Naive thymus-derived CD4-positive, alpha-beta T cell (primary cell): ENCODE results near the gene PHF2. TPM values are rescaled to one million over a fixed set of nuclear protein-coding genes. Genes with fewer than 3 reads are reported as not detected.

Experiments
- ATAC-seq: fragments of 150-1000 bp; cut with Tn5 transposase; 2 replicates; pipeline ENCODE4 v1.10.0; 2021; ENCODE audit warnings: mild to moderate bottlenecking, moderate library complexity
- CTCF ChIA-PET: fragments of 350-600 bp; sonication (Branson Sonifier 250); formaldehyde crosslinking; loops from one replicate; lab custom pipeline; 2021; ENCODE audit warnings: antibody characterized with exemption; lab: Charles Lee
- POLR2A ChIA-PET: fragments of 350-600 bp; sonication (Branson Sonifier 250); formaldehyde crosslinking; loops from one replicate; lab custom pipeline; 2021; ENCODE audit warnings: antibody characterized with exemption, inconsistent platforms; lab: Charles Lee
- DNase-seq, 9 donors: peaks; one replicate each; pipeline versions ENCODE4 v3.0.0 to v3.0.0-alpha.2; 2020 to 2022; ENCODE audit warnings: mixed read lengths in 1 of 9
- H3K27ac ChIP-seq: one replicate; pipeline ENCODE4 v1.7.0; 2013; ENCODE audit warnings: mild to moderate bottlenecking, low read depth, low read length, moderate library complexity
- H3K27me3 ChIP-seq, 2 donors: one replicate each; pipeline ENCODE4 v1.7.0; 2013; ENCODE audit warnings: low read length in 2 of 2, mild to moderate bottlenecking in 2 of 2, moderate library complexity in 2 of 2; ENCODE audit not compliant: control insufficient read depth in 2 of 2, insufficient read depth in 2 of 2
- H3K36me3 ChIP-seq, 3 experiments: 1 replicate in 2 of 3; 2 replicates in 1 of 3; pipeline ENCODE4 v1.7.0; 2013; ENCODE audit warnings: low read length in 3 of 3, mild to moderate bottlenecking in 3 of 3, moderate library complexity in 1 of 3; ENCODE audit not compliant: insufficient read depth in 3 of 3, control insufficient read depth in 2 of 3
- H3K4me1 ChIP-seq, 2 donors: one replicate each; pipeline ENCODE4 v1.7.0; 2013; ENCODE audit warnings: low read length in 2 of 2, mild to moderate bottlenecking in 2 of 2, moderate library complexity in 1 of 2; ENCODE audit not compliant: control insufficient read depth in 2 of 2, insufficient read depth in 2 of 2
- H3K4me3 ChIP-seq: 2 replicates; pipeline ENCODE4 v1.7.0; 2013; ENCODE audit warnings: mild to moderate bottlenecking, low read length
- H3K9me3 ChIP-seq, 3 experiments: 1 replicate in 2 of 3; 2 replicates in 1 of 3; pipeline ENCODE4 v1.7.0; 2013; ENCODE audit warnings: low read length in 3 of 3; ENCODE audit not compliant: control insufficient read depth in 2 of 3
- H3K27ac Mint-ChIP-seq, 9 donors: one replicate each; pipeline ENCODE4 v1.8.0; 2020 to 2022; ENCODE audit warnings: mixed read lengths in 9 of 9, mild to moderate bottlenecking in 8 of 9, moderate library complexity in 5 of 9, inconsistent platforms in 2 of 9
- H3K27me3 Mint-ChIP-seq, 5 donors: one replicate each; pipeline ENCODE4 v1.8.0; 2021 to 2022; ENCODE audit warnings: mixed read lengths in 5 of 5, mild to moderate bottlenecking in 1 of 5
- H3K36me3 Mint-ChIP-seq, 5 donors: one replicate each; pipeline ENCODE4 v1.8.0; 2020 to 2022; ENCODE audit warnings: mixed read lengths in 5 of 5, mild to moderate bottlenecking in 3 of 5, inconsistent platforms in 1 of 5
- H3K4me1 Mint-ChIP-seq, 7 donors: one replicate each; pipeline ENCODE4 v1.8.0; 2020 to 2022; ENCODE audit warnings: mixed read lengths in 7 of 7, mild to moderate bottlenecking in 3 of 7, inconsistent platforms in 1 of 7
- H3K4me3 Mint-ChIP-seq, 10 donors: one replicate each; pipeline ENCODE4 v1.8.0; 2020 to 2022; ENCODE audit warnings: mild to moderate bottlenecking in 10 of 10, mixed read lengths in 10 of 10, moderate library complexity in 6 of 10, inconsistent platforms in 2 of 10
- H3K9me3 Mint-ChIP-seq, 11 donors: one replicate each; pipeline ENCODE4 v1.8.0; 2020 to 2022; ENCODE audit warnings: mixed read lengths in 11 of 11, mild to moderate bottlenecking in 4 of 11, inconsistent platforms in 1 of 11, moderate library complexity in 1 of 11
- intact Hi-C, 2 donors: fragments of 100-400 bp; cut with micrococcal nuclease; formaldehyde crosslinking; loops; one replicate each; pipeline ENCODE4 v1.15.1; 2023
- polyA plus RNA-seq, 2 donors: library from polyadenylated mRNA; unstranded; fragments of 300-500 nt; fragmentation: Illumina TruSeq; gene quantifications; one replicate each; pipeline ENCODE4 v1.2.3, GENCODE V29; 2021
- total RNA-seq, 6 experiments: library from RNA in 5 of 6; stranded (reverse) in 5 of 6; gene quantifications; 1 replicate in 5 of 6; 2 replicates in 1 of 6; pipeline ENCODE4 v1.2.3 and lab custom pipeline; 2021 to 2026

The PHF2 gene
- total and polyA plus RNA-seq, 7 experiments from 2014 or later, result 1.0 to 39.3 (median 28.6) TPM

- POLR2A ChIA-PET, result interaction anchor here (0.9 kb wide), 1 partner anchor 34 kb away, joined by 4 read pairs; no protein-coding TSS in a partner anchor
- H3K4me1 Mint-ChIP-seq, result peaks cover 50 to 74% (median 66%) of the 10 kb centered on the region in 7 donors
- Histone ChIP-seq H3K27me3 (no peaks in the 10 kb centered on the region), H3K27ac (no peak overlapping the region), H3K36me3 (no peaks in the 10 kb centered on the region), H3K4me3 (peak overlapping the region; percentile 21), H3K9me3 (no peaks in the 10 kb centered on the region), H3K4me1 (peaks cover 30 to 41% of the 10 kb centered on the region in 2 donors)
- peak overlapping the region; percentile 7 to 96 (median 81) for H3K27ac Mint-ChIP-seq
- peak; percentile 17 for ATAC-seq
- peaks cover 0 to 3% (median 0%) of the 10 kb centered on the region in 11 donors for H3K9me3 Mint-ChIP-seq
- peak overlapping the region; percentile 7 to 75 (median 43) for H3K4me3 Mint-ChIP-seq
- intact Hi-C loops, result no loop called here
- CTCF ChIA-PET, result interaction anchor here (0.9 kb wide), 2 partner anchors 12 to 34 kb away, joined by 3 to 4 read pairs; no protein-coding TSS in a partner anchor
- peaks cover 2 to 12% (median 6%) of the 10 kb centered on the region in 5 donors for H3K36me3 Mint-ChIP-seq
- no peak for DNase-seq
- no peaks in the 10 kb centered on the region for H3K27me3 Mint-ChIP-seq
Observed at GRCh38 chr9:93599571-93600403, 23.4 kb downstream of the PHF2 start.

GRCh38 chr9:93600504-93600903 lies 24.1 kb downstream of the PHF2 start:
- ATAC-seq, result peak; percentile 33
- DNase-seq, result peak in 3 of 9 donors; percentile 16 to 31 (median 25)
- Mint-ChIP-seq H3K27me3 (no peaks in the 10 kb centered on the region), H3K27ac (peak overlapping the region in 8 of 9 donors; percentile 6 to 96 (median 83)), H3K36me3 (peaks cover 7 to 17% (median 12%) of the 10 kb centered on the region in 5 donors), H3K9me3 (peaks cover 0 to 9% (median 2%) of the 10 kb centered on the region in 11 donors), H3K4me1 (peaks cover 51 to 74% (median 69%) of the 10 kb centered on the region in 7 donors), H3K4me3 (peak overlapping the region in 8 of 10 donors; percentile 9 to 75 (median 51))
- no peak overlapping the region for H3K27ac ChIP-seq
- H3K27me3 ChIP-seq, result no peaks in the 10 kb centered on the region
- no peaks in the 10 kb centered on the region for H3K9me3 ChIP-seq
- H3K4me3 ChIP-seq, result peak overlapping the region; percentile 21
- H3K36me3 ChIP-seq, result no peaks in the 10 kb centered on the region
- POLR2A ChIA-PET, result interaction anchor here (0.9 kb wide), 1 partner anchor 35 kb away, joined by 4 read pairs; no protein-coding TSS in a partner anchor
- CTCF ChIA-PET, result interaction anchor here (0.9 kb wide), 1 partner anchor 13 kb away, joined by 3 read pairs; no protein-coding TSS in a partner anchor
- H3K4me1 ChIP-seq, result peaks cover 30 to 41% of the 10 kb centered on the region in 2 donors
- intact Hi-C loops, result no loop called here

- no peak for ATAC-seq
- no peaks in the 10 kb centered on the region for H3K36me3 ChIP-seq
- no peak overlapping the region for H3K4me3 ChIP-seq
- Mint-ChIP-seq H3K27me3 (no peaks in the 10 kb centered on the region), H3K4me3 (peak overlapping the region in 7 of 10 donors; percentile 15 to 75 (median 57)), H3K4me1 (peaks cover 46 to 71% (median 66%) of the 10 kb centered on the region in 7 donors), H3K36me3 (peaks cover 9 to 21% (median 14%) of the 10 kb centered on the region in 5 donors), H3K27ac (peak overlapping the region; percentile 5 to 96 (median 64)), H3K9me3 (peaks cover 0 to 12% (median 4%) of the 10 kb centered on the region in 11 donors)
- peaks cover 30 to 41% of the 10 kb centered on the region in 2 donors for H3K4me1 ChIP-seq
- no peak overlapping the region for H3K27ac ChIP-seq
- DNase-seq, result no peak
- POLR2A ChIA-PET, result no interaction called here
- CTCF ChIA-PET, result no interaction called here
- intact Hi-C loops, result no loop called here
- H3K9me3 ChIP-seq, result no peaks in the 10 kb centered on the region
- no peaks in the 10 kb centered on the region for H3K27me3 ChIP-seq
Observed at GRCh38 chr9:93601063-93601462, 24.7 kb downstream of the PHF2 start.

GRCh38 chr9:93601666-93602065 lies 25.3 kb downstream of the PHF2 start:
- Histone ChIP-seq H3K4me1 (peaks cover 30 to 41% of the 10 kb centered on the region in 2 donors), H3K27me3 (no peaks in the 10 kb centered on the region), H3K4me3 (no peak overlapping the region), H3K36me3 (no peaks in the 10 kb centered on the region), H3K9me3 (no peaks in the 10 kb centered on the region), H3K27ac (no peak overlapping the region)
- CTCF ChIA-PET, result no interaction called here
- H3K27ac Mint-ChIP-seq, result peak overlapping the region in 4 of 9 donors; percentile 20 to 86 (median 76)
- H3K9me3 Mint-ChIP-seq, result peaks cover 0 to 18% (median 6%) of the 10 kb centered on the region in 11 donors
- POLR2A ChIA-PET, result no interaction called here
- H3K36me3 Mint-ChIP-seq, result peaks cover 12 to 27% (median 20%) of the 10 kb centered on the region in 5 donors
- no peak for ATAC-seq
- DNase-seq, result no peak
- peaks cover 44 to 73% (median 67%) of the 10 kb centered on the region in 7 donors for H3K4me1 Mint-ChIP-seq
- intact Hi-C loops, result no loop called here
- peak overlapping the region in 1 of 10 donors; percentile 16 for H3K4me3 Mint-ChIP-seq
- H3K27me3 Mint-ChIP-seq, result no peaks in the 10 kb centered on the region

- no peak for DNase-seq
- H3K4me3 Mint-ChIP-seq, result no peak overlapping the region
- Histone ChIP-seq H3K36me3 (no peaks in the 10 kb centered on the region), H3K4me3 (no peak overlapping the region), H3K9me3 (no peaks in the 10 kb centered on the region), H3K27ac (no peak overlapping the region), H3K4me1 (peaks cover 30 to 32% of the 10 kb centered on the region in 2 donors), H3K27me3 (no peaks in the 10 kb centered on the region)
- peaks cover 16 to 36% (median 28%) of the 10 kb centered on the region in 5 donors for H3K36me3 Mint-ChIP-seq
- H3K27ac Mint-ChIP-seq, result peak overlapping the region in 1 of 9 donors; percentile 20
- CTCF ChIA-PET, result no interaction called here
- POLR2A ChIA-PET, result no interaction called here
- peaks cover 2 to 32% (median 13%) of the 10 kb centered on the region in 11 donors for H3K9me3 Mint-ChIP-seq
- no peaks in the 10 kb centered on the region for H3K27me3 Mint-ChIP-seq
- ATAC-seq, result no peak
- H3K4me1 Mint-ChIP-seq, result peaks cover 35 to 70% (median 59%) of the 10 kb centered on the region in 7 donors
- intact Hi-C loops, result no loop called here
Observed at GRCh38 chr9:93603011-93603410, 26.6 kb downstream of the PHF2 start.

- no peaks in the 10 kb centered on the region for H3K27me3 ChIP-seq
- no peaks in the 10 kb centered on the region for H3K36me3 ChIP-seq
- ChIA-PET POLR2A (no interaction called here), CTCF (interaction anchor here (0.7 kb wide), 1 partner anchor 74 kb away, joined by 6 read pairs; no protein-coding TSS in a partner anchor)
- no peak overlapping the region for H3K27ac ChIP-seq
- peaks cover 21 to 22% of the 10 kb centered on the region in 2 donors for H3K4me1 ChIP-seq
- Mint-ChIP-seq H3K27ac (peak overlapping the region in 2 of 9 donors; percentile 17 to 32), H3K36me3 (peaks cover 16 to 36% (median 34%) of the 10 kb centered on the region in 5 donors), H3K4me3 (no peak overlapping the region), H3K9me3 (peaks cover 4 to 41% (median 14%) of the 10 kb centered on the region in 11 donors), H3K27me3 (no peaks in the 10 kb centered on the region), H3K4me1 (peaks cover 26 to 61% (median 50%) of the 10 kb centered on the region in 7 donors)
- DNase-seq, result no peak
- no peak overlapping the region for H3K4me3 ChIP-seq
- peaks cover 0 to 2% (median 0%) of the 10 kb centered on the region in 3 experiments for H3K9me3 ChIP-seq
- no peak for ATAC-seq
- intact Hi-C loops, result no loop called here
Observed at GRCh38 chr9:93603906-93604326, 27.5 kb downstream of the PHF2 start.
